Stimulated activated naive CD4-positive, alpha-beta T cell treated with Interleukin-2 at 50 U/mL for 16 hours (primary cell): ENCODE data around the gene BLOC1S1.
"Not testable (repeated sequence)": the region's sequence is repeated elsewhere in the genome, so short reads cannot be mapped to it uniquely, and the experiment has no call there.

ENCODE experiments used
- DNase-seq: peaks from one replicate; lab custom pipeline; 2025; lab: John Stamatoyannopoulos, UW

BLOC1S1 gene

DNA sequence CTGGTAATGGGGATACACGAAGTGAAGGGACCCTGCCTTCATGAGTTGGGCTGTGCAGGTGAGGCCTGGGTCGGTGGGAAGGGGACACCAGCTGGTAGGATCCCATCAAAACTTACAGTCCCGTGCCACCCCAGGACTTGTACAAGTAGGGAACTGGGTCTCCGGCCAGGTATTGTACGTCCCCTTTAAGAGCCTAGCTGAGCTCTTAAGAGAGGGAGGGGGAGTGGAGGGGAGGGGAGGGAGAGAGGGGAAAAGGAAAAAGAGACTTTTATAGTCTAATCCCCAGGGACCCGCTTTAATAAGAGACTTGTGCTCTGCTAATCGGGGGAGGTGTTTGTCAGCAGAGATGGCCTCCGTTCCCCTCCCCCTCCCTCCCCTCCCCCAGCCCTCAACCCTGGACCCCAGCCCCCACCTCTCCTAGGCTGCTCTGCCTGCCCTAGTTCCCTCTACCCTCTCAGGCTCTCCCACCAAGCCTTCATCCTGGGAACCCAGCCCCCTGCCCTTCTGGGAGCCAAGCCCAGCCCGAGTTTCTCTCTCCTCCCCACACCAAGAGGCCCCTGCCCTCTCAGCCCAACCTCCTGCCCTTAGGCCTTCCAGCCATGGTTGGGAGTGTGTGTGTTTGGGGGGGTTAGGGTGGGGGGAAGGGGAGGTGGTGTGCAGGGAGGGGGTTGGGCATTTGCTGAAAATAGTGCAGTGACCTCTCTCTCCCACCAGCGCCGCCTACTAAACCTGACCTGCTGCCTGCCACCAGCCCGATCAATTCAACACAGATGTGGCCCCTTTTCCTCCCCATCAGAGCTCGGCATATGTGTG, 29.7 kb downstream of the BLOC1S1 start:
- no peak for DNase-seq

DNA sequence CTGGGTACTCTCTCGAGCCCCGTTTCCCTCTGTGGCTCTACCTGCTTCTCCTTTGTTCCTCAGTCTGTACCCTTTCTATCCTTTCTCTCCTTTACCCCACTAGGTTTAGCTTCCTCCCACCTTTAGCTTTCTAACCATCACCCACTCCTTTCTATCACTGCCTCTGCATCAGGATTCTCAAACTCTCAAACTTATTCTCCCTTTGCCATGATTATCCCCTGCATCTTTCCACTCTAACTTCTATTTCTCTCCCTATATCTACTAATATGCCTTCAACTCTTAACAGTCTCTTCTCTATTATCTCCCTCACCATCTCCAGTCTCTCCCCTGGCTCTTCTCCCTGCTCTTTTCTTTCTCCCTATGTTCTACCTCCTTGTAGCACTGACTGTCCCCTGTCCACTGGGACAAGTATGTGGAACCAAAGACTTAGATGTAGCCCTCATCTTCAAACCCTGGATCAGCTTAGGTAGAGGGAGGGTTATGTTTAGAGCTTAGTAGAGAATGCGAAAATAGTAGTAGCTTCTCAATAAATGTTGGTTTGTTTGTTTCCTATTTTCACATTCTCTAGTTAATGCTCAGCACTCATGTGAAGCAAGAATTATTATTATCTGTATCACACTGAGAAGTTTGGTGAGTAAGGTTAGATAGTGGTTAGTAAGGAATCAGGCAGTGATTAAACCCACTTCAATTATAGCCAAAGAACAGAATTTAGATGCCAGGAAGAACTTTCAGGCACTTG, 30.5 kb downstream of the BLOC1S1 start:
- no peak for DNase-seq

DNA sequence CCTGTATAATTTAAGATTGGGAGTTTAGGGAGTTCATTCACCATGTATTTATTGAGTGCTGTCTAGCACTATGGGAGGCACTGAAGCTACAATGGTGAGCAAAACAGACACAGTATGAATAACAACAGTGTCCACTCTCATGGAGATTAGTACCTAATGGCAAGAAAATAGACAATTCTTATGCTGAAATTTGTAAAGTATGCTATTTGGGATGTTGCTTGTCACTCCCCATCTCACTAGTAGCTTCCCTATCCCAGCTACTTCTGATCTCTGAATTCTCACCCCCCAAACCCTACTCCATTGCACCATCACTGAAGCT, 31.0 kb downstream of the BLOC1S1 start:
- DNase-seq: no peak

DNA sequence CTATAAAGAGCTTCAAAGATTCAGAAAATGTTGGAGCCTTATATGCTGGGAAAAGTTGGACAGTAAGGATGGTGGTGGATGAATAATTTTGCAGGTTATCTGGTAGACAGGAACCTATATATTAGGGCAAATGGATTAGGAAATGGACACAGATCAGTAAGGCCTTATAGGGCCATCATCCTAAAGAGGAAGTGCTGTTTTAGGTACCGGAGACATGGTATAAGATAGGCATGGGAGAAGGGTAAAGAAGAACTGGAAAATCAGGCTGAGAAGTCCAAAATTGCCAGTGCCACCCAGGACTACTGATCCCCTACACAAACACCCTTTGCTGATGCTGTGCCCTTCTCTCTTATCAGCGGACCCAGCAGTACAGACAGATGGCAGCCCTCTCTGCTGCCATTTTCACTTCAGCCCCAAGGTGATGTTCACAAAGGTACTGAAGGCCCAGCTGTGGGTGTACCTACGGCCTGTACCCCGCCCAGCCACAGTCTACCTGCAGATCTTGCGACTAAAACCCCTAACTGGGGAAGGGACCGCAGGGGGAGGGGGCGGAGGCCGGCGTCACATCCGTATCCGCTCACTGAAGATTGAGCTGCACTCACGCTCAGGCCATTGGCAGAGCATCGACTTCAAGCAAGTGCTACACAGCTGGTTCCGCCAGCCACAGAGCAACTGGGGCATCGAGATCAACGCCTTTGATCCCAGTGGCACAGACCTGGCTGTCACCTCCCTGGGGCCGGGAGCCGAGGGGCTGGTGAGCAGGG, 32.6 kb downstream of the BLOC1S1 start:
- no peak for DNase-seq

DNA sequence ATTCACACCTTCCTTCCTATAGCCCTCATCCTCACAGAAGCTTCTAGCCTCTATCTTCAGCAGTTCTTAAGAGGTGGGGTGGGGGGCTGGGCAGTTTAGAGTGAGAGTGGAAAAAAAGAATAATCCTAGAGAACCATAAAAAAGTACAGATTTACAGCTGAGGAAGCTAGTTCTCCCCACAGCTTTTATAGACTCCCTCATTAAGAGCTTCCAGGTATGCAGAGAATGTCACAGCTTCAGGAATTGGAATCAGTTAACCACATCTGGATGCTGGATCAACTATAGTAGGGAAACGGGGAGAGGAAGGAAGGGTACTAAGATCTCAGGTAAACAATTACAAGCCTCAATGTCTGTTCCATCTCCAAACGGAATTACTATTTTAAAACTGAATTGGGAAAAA, 39.4 kb downstream of the BLOC1S1 start:
- DNase-seq: no peak

DNA sequence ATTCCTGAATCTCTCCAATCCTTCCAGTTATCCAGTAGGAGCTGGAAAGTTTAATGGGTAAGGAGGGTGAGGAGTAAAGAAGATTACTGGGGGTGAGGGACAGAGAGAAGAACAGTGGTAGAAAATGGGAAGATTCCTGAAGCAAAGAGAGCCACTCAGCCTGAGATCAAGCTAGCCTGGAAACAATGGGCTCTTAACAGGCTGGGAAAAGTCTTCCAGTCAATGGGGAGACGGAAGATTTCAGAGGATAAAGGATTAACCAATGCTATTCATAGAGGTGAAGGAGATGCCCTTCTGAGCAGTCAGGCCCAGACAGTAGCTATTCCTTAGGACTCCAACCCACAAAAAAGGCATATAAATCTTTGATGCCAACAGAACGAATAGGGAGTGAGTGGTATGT, 41.9 kb downstream of the BLOC1S1 start:
- no peak for DNase-seq

DNA sequence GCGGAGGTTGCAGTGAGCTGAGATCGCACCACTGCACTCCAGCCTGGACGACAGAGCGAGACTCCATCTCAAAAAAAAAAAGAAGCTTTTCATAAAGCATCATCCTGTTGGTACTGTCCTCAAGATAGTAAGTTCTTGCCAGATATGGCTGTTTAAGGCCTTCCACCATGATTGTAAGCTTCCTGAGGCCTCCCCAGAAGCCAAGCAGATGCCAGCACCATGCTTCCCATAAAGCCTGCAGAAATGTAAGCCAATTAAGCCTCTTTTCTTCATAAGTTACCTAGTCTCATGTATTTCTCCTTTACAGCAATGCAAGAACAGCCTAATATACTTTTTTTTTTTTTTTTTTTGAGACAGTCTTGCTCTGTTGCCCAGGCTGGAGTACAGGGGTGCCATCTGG, 42.7 kb downstream of the BLOC1S1 start:
- not testable (repeated sequence) for DNase-seq

DNA sequence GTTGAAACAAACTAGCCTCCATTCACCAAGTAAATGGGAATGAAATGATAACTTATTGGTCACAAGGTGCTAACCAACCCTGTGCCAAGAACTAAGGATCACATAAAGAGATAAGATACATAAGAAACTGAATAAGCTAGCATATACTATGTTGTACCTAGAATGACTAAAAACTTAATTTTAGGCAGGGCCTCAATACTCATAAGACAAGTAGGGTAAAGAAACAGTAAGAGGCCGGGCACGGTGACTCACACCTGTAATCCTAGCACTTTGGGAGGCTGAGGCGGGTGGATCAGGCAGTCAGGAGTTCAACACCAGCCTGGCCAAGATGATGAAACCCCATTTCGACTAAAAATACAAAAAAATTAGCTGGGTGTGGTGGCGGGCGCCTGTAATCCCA, 44.8 kb downstream of the BLOC1S1 start:
- DNase-seq: peak; percentile 40

DNA sequence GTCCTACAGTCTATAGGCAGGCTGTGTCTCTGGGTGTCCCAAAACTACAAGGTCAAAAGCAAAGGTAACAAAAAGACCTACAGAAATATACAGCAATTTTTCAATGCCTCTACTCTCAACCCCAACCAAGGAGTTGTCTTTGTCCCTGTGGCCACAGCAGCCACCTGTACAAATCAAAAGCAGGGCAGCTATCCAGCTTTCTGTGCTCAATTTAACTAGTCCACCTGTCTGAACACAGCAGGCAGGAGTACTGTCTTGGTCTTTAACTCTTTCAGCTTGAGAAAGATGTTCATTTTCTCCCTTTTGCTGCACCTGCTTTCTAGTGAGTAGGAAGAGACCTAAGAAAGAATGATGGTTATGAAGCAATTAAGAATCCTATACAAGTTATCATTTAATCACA, 46.8 kb downstream of the BLOC1S1 start:
- DNase-seq: no peak

DNA sequence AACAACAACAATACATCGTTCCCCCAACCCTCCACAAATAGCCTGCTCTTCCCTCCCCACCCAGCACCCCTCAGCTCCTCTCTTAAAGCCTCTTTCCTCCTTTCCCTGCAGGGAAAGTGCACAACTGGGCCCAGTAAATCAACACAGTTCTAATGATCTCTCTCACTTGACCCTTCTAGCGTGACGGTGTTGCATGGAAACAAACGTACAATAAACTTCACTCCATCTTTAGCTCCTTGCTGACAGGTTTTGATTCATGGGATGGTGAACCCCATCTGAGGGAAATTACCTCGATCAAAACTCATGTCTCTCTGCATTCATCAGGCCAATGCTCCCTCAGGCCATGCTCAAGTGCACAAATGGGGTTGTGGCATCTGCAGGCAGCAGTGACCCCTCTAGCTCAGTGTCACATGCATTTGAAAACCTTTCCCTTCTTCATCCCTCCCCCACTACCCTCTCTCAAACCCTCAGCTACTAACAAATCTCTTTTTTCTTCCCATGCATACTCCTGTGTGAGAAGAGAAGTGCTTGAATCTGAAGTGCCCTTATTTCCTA, 50.0 kb downstream of the BLOC1S1 start:
- no peak for DNase-seq

DNA sequence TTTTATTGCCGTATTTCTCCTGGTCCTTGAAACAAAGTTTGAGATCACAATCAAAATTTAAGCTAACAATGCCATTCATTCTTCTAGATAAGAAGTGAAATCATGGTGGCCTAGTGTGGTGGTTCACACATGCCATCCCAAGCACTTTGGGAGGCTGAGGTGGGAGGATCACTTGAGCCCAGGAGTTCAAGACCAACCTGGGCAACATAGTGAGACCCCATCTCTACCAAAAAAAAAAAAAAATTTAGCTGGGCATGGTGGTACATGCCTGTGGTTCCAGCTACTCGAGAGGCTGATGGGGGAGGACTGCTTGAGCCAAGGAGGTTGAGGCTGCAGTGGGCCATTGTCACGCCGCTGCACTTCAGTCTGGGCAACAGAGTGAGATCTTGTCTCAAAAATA, 51.3 kb downstream of the BLOC1S1 start:
- no peak for DNase-seq
